OCI-LY1 (cell line): ENCODE results near the gene KRTAP10-8.
"Not testable (repeated sequence)": the region's sequence is repeated elsewhere in the genome, so short reads cannot be mapped to it uniquely, and the experiment has no call there.

Source experiments
- H2AFZ ChIP-seq: fragments of 200-600 bp; sonication (generic), shearing (Covaris generic); 2 replicates; pipeline ENCODE4 v1.6.0; 2014; ENCODE audit warnings: antibody characterized with exemption, mild to moderate bottlenecking, low read length
- H3F3A ChIP-seq: fragments of 200-600 bp; sonication (generic), shearing (Covaris generic); 2 replicates; pipeline ENCODE4 v1.6.0; 2014; ENCODE audit warnings: mild to moderate bottlenecking, antibody characterized with exemption, low read length, moderate library complexity; ENCODE audit not compliant: insufficient read depth
- H3K27ac ChIP-seq: fragments of 200-600 bp; sonication (generic); 2 replicates; pipeline ENCODE4 v1.5.1; 2014; ENCODE audit warnings: low read length, mixed run types, mild to moderate bottlenecking, low read depth; ENCODE audit not compliant: poor library complexity, severe bottlenecking
- H3K27me3 ChIP-seq: fragments of 200-600 bp; sonication (generic); 2 replicates; pipeline ENCODE4 v1.6.0; 2014; ENCODE audit warnings: antibody characterized with exemption, mild to moderate bottlenecking, low read length, moderate library complexity; ENCODE audit not compliant: insufficient read depth
- H3K36me3 ChIP-seq: fragments of 200-600 bp; sonication (generic); 2 replicates; pipeline ENCODE4 v1.6.1; 2014; ENCODE audit warnings: mild to moderate bottlenecking, antibody characterized with exemption, low read length, moderate library complexity, mixed read lengths; ENCODE audit not compliant: insufficient read depth
- H3K4me1 ChIP-seq: fragments of 200-600 bp; sonication (generic); 2 replicates; pipeline ENCODE4 v1.5.1; 2014; ENCODE audit warnings: mild to moderate bottlenecking, low read length, moderate library complexity; ENCODE audit not compliant: insufficient read depth, severe bottlenecking
- H3K4me2 ChIP-seq: fragments of 200-600 bp; sonication (generic), shearing (Covaris generic); 2 replicates; pipeline ENCODE4 v1.6.1; 2014; ENCODE audit warnings: low read length
- H3K4me3 ChIP-seq: fragments of 200-600 bp; sonication (generic); 2 replicates; pipeline ENCODE4 v1.5.1; 2014; ENCODE audit warnings: low read length, low read depth, mild to moderate bottlenecking, mixed read lengths; ENCODE audit not compliant: poor library complexity, severe bottlenecking
- H3K79me2 ChIP-seq: fragments of 200-600 bp; shearing (Covaris generic); 2 replicates; pipeline ENCODE4 v1.6.1; 2016; ENCODE audit warnings: mixed run types, low read length, mixed read lengths; ENCODE audit not compliant: insufficient read depth
- H3K9ac ChIP-seq: fragments of 200-600 bp; sonication (generic), shearing (Covaris generic); 2 replicates; pipeline ENCODE4 v1.6.1; 2014; ENCODE audit warnings: mild to moderate bottlenecking, low read length, mixed read lengths
- H3K9me2 ChIP-seq: fragments of 200-600 bp; sonication (generic), shearing (Covaris generic); 2 replicates; pipeline ENCODE4 v1.6.1; 2014; ENCODE audit warnings: low read depth, mild to moderate bottlenecking, low read length, mixed read lengths
- H3K9me3 ChIP-seq: fragments of 200-600 bp; shearing (Covaris generic); 2 replicates; pipeline ENCODE4 v1.6.1; 2014; ENCODE audit warnings: low read length, mixed read lengths
- H4K20me1 ChIP-seq: fragments of 200-600 bp; sonication (generic), shearing (Covaris generic); 2 replicates; pipeline ENCODE4 v1.6.0; 2016; ENCODE audit warnings: mild to moderate bottlenecking, low read length; ENCODE audit not compliant: insufficient read depth
- EZH2 ChIP-seq: fragments of 200-600 bp; sonication (generic), shearing (Covaris generic); IDR thresholded peaks from 2 replicates; pipeline ENCODE4 v1.8.0; 2017; ENCODE audit warnings: borderline replicate concordance, mixed run types, mild to moderate bottlenecking, antibody characterized with exemption, low read length, moderate library complexity, mixed read lengths
- TF ChIP-seq, protein P1 (sequence below): fragments of 200-600 bp; sonication (generic), shearing (Covaris generic); IDR thresholded peaks from 2 replicates; pipeline ENCODE4 v1.5.1; 2017; ENCODE audit warnings: mild to moderate bottlenecking, antibody characterized with exemption, low read length, moderate library complexity, mixed read lengths

KRTAP10-8 gene

GRCh38 chr21:44636209-44637017 is 24.5 kb downstream of the KRTAP10-8 start:
- no peak overlapping the region for H3K27ac ChIP-seq
- H3K9me2 ChIP-seq, result no peaks in the 10 kb centered on the region
- 0 out of 2 replicates have a peak, but pooled peaks cover 3% of the 10 kb centered on the region for H3K9me3 ChIP-seq
- H4K20me1 ChIP-seq, result no peaks in the 10 kb centered on the region
- H3K27me3 ChIP-seq, result no peaks in the 10 kb centered on the region
- no peaks in the 10 kb centered on the region for H3F3A ChIP-seq
- TF ChIP-seq EZH2, result no peak
- TF ChIP-seq, protein P1, sequence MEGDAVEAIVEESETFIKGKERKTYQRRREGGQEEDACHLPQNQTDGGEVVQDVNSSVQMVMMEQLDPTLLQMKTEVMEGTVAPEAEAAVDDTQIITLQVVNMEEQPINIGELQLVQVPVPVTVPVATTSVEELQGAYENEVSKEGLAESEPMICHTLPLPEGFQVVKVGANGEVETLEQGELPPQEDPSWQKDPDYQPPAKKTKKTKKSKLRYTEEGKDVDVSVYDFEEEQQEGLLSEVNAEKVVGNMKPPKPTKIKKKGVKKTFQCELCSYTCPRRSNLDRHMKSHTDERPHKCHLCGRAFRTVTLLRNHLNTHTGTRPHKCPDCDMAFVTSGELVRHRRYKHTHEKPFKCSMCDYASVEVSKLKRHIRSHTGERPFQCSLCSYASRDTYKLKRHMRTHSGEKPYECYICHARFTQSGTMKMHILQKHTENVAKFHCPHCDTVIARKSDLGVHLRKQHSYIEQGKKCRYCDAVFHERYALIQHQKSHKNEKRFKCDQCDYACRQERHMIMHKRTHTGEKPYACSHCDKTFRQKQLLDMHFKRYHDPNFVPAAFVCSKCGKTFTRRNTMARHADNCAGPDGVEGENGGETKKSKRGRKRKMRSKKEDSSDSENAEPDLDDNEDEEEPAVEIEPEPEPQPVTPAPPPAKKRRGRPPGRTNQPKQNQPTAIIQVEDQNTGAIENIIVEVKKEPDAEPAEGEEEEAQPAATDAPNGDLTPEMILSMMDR, result no peak
- no peak overlapping the region for H3K9ac ChIP-seq
- H2AFZ ChIP-seq, result no peak overlapping the region
- H3K4me3 ChIP-seq, result no peak overlapping the region
- H3K4me1 ChIP-seq, result no peaks in the 10 kb centered on the region
- no peaks in the 10 kb centered on the region for H3K79me2 ChIP-seq
- H3K36me3 ChIP-seq, result no peaks in the 10 kb centered on the region
- H3K4me2 ChIP-seq, result no peak overlapping the region

DNA sequence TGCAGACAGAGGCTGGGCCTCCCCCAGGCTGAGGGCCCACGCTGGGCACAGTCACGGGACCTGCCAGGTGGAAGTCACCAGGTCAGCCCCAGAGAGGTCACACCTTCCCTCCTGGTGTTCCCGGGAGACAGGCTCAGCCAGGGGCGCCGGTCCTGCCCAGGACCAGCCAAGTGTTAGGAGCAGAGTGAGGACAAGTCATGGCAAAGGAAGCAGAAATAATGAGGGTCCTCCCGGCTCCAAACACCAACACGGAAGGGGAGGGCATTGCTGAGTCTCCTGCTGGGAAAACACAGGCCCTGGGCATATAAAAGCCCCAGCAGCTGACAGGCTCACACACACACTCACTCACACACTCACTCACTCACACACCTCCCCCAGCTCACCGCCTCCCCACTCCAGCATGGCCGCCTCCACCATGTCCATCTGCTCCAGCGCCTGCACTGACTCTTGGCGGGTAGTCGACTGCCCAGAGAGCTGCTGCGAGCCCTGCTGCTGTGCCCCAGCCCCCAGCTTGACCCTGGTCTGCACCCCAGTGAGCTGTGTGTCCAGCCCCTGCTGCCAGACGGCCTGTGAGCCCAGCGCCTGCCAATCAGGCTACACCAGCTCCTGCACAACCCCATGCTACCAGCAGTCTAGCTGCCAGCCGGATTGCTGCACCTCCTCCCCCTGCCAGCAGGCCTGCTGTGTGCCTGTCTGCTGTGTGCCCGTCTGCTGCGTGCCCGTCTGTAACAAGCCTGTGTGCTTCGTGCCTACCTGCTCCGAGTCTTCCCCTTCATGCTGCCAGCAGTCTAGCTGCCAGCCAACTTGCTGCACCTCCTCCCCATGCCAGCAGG is 25.4 kb downstream of the KRTAP10-8 start, which contains the start of gene KRTAP10-10:
Gene KRTAP10-10, plus strand, starts transcription at position 339 of the 833 bp plus-strand sequence. Its CDS starts 62 bp downstream, at position 401.
- Histone ChIP-seq H4K20me1 (no peaks in the 10 kb centered on the region), H3K27me3 (no peaks in the 10 kb centered on the region), H3K79me2 (no peaks in the 10 kb centered on the region), H3K4me3 (no peak within 1 kb of the TSS), H3F3A (no peaks in the 10 kb centered on the region), H2AFZ (no peak within 1 kb of the TSS), H3K4me2 (no peak within 1 kb of the TSS), H3K9me3 (0 out of 2 replicates have a peak, but pooled peaks cover under 1% of the 10 kb centered on the region), H3K4me1 (no peaks in the 10 kb centered on the region), H3K36me3 (no peaks in the 10 kb centered on the region), H3K27ac (no peak within 1 kb of the TSS), H3K9me2 (no peaks in the 10 kb centered on the region), H3K9ac (no peak within 1 kb of the TSS)
- TF ChIP-seq, protein P1, result no peak
- no peak for TF ChIP-seq EZH2

DNA sequence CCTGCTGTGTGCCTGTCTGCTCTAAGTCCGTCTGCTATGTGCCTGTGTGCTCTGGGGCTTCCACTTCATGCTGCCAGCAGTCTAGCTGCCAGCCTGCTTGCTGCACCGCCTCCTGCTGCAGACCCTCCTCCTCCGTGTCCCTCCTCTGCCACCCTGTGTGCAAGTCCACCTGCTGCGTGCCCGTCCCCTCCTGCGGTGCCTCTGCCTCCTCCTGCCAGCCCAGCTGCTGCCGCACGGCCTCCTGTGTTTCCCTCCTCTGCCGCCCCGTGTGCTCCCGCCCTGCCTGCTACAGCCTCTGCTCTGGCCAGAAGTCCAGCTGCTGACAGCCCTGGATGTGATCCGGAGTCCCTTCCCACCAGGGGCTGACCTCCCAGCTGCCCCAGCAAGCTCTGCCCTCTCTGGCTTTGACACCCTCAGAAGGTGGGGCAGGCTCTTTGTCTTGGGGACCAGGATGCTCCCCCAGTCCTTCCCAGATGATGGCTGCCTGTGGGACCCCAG is 26.0 kb downstream of the KRTAP10-8 start:
- H3K27ac ChIP-seq, H4K20me1 ChIP-seq, H3K9me3 ChIP-seq, H3K4me1 ChIP-seq, H3F3A ChIP-seq, H3K36me3 ChIP-seq, H3K9ac ChIP-seq, H3K4me3 ChIP-seq, H3K27me3 ChIP-seq, H2AFZ ChIP-seq, H3K9me2 ChIP-seq, H3K79me2 ChIP-seq, H3K4me2 ChIP-seq: not testable (repeated sequence)

GRCh38 chr21:44638506-44639330 is 26.8 kb downstream of the KRTAP10-8 start:
- not testable (repeated sequence) for H3K4me1 ChIP-seq, H3K4me3 ChIP-seq, H3K27me3 ChIP-seq, H3K79me2 ChIP-seq, H3F3A ChIP-seq, H3K9ac ChIP-seq, H3K36me3 ChIP-seq, H3K27ac ChIP-seq, H2AFZ ChIP-seq, H3K9me3 ChIP-seq, H3K9me2 ChIP-seq, H4K20me1 ChIP-seq, H3K4me2 ChIP-seq
